Upper lobe of left lung (tissue), 4 donors: ENCODE data around the gene NADK2.

Experiments used
- POLR2A ChIP-seq, 4 donors: fragments of 450-650 bp; IDR thresholded peaks; one replicate each; pipeline ENCODE4 v1.5.1; 2016 to 2017; ENCODE audit warnings: antibody characterized with exemption in 4 of 4, mild to moderate bottlenecking in 2 of 4
- POLR2AphosphoS5 ChIP-seq, 2 donors: sonication (generic); formaldehyde crosslinking; IDR thresholded peaks; one replicate each; pipeline ENCODE4 v1.5.1; 2017; ENCODE audit warnings: antibody characterized with exemption in 2 of 2
- TF ChIP-seq, protein P1 (sequence below), 6 experiments: fragments of 450-650 bp in 4 of 6; fragments of 200-600 bp in 2 of 6; sonication (generic) in 2 of 6; IDR thresholded peaks; one replicate each; pipeline ENCODE4 v1.5.1; 2016 to 2019; ENCODE audit warnings: antibody characterized with exemption in 6 of 6

DNA sequence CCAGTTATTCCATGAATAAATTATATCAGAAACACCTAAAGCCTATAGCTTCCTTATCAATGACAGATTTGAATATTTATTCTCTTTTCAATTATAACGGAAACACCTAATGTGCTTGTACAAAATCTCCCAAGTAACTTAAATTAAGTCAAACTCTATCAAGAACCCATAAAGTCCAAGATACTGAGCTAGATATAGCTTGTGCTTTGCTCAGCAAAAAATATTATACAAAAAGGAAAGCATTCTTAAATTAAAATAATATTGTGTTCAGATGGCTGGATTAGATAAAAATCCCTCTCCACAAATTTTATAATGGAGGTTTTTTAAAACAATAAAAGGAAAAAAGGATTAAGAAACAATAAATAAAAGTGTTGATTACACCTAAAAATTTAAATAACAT, 23.7 kb downstream of the NADK2 start:
- TF ChIP-seq, protein P1, sequence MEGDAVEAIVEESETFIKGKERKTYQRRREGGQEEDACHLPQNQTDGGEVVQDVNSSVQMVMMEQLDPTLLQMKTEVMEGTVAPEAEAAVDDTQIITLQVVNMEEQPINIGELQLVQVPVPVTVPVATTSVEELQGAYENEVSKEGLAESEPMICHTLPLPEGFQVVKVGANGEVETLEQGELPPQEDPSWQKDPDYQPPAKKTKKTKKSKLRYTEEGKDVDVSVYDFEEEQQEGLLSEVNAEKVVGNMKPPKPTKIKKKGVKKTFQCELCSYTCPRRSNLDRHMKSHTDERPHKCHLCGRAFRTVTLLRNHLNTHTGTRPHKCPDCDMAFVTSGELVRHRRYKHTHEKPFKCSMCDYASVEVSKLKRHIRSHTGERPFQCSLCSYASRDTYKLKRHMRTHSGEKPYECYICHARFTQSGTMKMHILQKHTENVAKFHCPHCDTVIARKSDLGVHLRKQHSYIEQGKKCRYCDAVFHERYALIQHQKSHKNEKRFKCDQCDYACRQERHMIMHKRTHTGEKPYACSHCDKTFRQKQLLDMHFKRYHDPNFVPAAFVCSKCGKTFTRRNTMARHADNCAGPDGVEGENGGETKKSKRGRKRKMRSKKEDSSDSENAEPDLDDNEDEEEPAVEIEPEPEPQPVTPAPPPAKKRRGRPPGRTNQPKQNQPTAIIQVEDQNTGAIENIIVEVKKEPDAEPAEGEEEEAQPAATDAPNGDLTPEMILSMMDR (IDR thresholded peaks at IDR 0.05): no peak
- TF ChIP-seq POLR2A (IDR thresholded peaks at IDR 0.05) (no peak), POLR2AphosphoS5 (IDR thresholded peaks at IDR 0.05) (no peak)
